GM12801 (cell line): ENCODE results near the gene ARHGEF7.

ENCODE experiments used
- TF ChIP-seq, protein P1 (sequence below): IDR thresholded peaks from one replicate; pipeline ENCODE4 v1.5.1; 2011; ENCODE audit warnings: control low read depth; ENCODE audit not compliant: insufficient read length; ENCODE audit errors: extremely low read depth

The ARHGEF7 gene

DNA sequence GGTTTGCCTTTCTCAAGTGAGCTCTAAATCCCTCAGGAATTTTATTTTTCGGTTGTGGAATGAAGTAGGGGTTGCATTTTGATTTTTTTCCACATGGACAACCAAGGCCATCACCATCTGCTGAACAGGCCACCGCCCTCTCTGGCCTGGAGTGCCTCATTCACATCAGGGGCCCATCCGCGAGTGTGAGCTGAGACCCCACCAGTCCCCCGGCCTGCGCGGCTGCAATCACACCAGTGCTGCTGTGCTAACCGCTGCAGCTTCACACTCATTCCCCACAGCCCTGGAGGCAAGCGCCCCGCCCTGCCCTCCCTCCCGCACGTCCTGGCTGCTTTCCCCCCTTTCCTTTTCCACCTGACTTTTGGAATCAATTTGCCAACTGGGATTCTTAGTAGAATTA lies 35.7 kb upstream of the ARHGEF7 start:
- TF ChIP-seq, protein P1, sequence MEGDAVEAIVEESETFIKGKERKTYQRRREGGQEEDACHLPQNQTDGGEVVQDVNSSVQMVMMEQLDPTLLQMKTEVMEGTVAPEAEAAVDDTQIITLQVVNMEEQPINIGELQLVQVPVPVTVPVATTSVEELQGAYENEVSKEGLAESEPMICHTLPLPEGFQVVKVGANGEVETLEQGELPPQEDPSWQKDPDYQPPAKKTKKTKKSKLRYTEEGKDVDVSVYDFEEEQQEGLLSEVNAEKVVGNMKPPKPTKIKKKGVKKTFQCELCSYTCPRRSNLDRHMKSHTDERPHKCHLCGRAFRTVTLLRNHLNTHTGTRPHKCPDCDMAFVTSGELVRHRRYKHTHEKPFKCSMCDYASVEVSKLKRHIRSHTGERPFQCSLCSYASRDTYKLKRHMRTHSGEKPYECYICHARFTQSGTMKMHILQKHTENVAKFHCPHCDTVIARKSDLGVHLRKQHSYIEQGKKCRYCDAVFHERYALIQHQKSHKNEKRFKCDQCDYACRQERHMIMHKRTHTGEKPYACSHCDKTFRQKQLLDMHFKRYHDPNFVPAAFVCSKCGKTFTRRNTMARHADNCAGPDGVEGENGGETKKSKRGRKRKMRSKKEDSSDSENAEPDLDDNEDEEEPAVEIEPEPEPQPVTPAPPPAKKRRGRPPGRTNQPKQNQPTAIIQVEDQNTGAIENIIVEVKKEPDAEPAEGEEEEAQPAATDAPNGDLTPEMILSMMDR: no peak

- TF ChIP-seq, protein P1: no peak
These were observed 34.5 kb upstream of the ARHGEF7 start for GRCh38 chr13:111080642-111081041.

DNA sequence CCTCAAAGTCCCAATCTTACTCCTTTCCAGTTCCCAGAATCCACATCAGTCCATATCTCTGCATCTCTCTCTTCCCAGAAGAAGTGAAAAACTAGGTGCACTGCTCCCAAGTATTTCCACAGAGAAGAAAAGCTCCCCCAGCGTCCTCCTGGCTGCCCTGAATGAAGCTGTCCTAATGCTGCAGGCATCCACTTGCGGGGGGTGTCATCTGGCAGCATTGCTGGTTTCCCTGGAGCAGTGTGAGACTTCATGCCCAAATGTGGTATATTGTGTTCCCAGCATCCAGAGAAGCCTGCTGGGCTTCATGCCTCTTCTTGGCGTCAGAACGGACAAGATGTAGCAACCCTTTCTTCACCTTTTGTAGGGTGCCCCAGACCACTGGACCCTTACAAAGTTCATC lies 32.9 kb upstream of the ARHGEF7 start:
- TF ChIP-seq, protein P1: no peak

DNA sequence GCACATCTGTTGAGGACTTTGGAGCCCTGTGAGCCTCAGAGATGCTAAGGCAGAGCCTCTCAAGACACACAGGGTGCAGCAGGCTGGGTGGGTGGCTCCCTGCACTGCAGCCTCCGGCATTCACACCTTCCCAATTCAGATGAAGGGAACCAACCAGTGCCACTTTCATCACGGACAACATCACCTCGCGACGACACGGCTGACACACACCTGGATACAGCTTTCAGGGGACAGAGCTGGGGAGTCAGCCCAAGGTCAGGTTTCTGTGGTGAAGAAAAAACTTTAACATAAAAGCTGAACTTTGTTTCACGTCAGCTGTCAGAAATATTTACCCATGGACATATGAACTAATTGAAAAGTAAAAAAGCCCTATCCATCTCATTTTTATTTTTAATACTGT lies 24.9 kb upstream of the ARHGEF7 start:
- TF ChIP-seq, protein P1: no peak

DNA sequence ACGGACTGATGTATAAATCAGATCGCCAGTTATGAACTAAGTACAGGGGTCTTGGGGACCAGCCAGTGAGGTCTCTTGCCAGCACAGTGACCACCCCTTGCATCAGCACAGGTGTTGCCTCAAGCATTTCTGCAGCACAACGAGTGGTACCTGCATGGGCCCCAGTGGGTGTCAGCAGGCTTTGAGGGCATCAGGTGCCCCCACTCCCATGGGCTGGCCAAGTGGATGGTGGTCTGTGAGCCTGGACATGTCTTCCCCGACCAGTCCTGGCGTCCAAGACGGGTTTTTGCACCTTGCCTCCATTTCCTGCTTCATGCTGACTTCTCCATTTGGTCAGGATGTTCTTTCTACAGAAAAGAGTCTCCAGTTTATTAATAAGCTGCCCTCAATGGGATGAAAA lies 22.4 kb upstream of the ARHGEF7 start:
- TF ChIP-seq, protein P1: no peak

- TF ChIP-seq, protein P1: no peak
These were observed 22.0 kb upstream of the ARHGEF7 start for GRCh38 chr13:111093136-111093535.

DNA sequence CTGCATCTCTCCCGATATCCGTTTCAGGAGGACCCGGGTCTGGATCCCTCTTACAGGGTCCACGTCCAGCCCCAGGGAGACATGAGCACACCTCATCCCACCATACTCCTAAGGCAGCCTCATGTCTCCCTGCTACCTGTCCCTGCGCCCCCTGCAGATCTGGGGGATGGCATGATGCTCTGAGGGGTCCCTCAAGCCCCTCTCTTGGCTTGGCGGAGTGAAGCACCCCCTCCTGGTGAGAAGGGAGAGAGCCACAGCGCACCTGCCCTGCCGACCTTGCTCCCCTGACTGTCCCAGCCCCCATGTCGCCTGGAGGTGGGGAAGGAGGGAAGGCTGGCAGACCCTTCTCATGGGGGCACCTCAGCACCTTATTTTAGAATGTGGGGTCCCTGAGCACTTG lies 21.5 kb upstream of the ARHGEF7 start:
- TF ChIP-seq, protein P1: no peak

DNA sequence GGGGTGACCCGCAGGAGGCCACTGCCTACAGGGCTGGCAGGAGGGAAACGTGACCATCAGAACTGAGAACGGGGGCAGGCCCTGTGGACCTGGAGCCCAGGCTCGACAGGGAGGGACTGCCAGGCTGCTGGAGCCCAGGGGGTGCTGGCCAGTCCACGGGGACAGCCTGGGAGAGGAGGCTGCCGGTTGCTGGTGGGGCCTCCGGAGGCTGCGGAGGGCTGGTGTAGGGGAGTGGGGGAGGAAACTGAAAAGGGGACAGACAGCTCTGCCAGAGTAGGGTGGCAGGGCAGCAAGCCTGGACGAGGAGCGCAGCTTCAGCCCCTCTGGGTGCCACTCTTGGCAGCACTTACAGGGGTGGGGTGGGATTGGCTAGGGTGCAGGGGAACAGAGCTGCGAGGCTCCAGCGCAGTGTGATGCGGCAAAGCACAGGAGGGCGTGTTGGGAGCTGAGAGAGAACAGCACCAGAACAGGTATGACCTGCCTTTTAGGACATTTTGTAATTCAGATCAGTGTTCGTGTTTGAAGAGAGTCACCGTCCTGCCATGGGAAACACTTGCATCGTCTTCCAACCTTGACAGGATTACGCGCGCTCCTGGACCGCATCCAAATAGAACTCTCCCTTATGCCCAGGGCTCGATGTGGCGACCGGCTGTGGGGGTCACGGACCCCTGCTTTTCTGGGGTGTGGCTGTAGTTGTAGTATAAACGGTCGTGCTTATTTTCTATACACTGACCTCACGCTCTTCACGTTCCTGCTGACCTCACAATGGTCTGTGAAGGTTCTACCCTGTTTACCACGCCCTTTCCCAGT lies 19.9 kb upstream of the ARHGEF7 start:
- TF ChIP-seq, protein P1: no peak
